ENCODE measurements around the gene MRAP2. TPM values are rescaled to one million over a fixed set of nuclear protein-coding genes. Genes with fewer than 3 reads are reported as not detected.

The MRAP2 gene
- total and polyA plus RNA-seq, 2 of the 13 experiments (the other 11 are each of a cell fraction or from before 2014, with no cell fraction given), result 0.33 to 3.5 TPM

DNA sequence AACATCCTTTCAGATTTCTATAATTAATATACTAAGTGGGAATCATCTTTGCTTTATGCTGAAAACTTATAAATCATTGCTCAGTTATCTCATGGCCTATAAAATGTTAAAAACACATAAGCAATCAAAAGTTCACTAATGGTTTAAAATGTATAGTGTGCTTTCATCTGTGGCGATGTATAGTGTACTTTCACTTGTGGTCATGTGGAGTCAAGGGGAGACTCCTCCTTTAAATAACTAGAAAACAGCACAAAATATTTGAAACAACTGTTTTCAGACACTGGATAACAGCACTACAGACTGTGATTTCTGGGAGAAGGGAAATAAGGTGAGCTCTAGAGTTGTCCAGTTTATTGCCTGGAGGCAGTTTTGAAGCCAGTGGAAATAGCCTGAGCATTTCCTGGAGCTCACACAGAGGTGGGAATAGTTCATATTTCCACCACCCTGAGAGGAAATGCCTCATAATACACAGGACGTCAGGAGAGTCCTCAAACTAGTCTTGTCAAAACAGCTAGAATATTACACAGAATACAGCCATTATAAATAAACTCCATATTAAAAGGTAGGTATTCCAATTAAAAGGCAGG is 104.5 kb downstream of the MRAP2 start:
- POLR2A ChIA-PET, result no interaction called here
- no peak for FAIRE-seq

More for the DNA sequence above, 104.5 kb downstream of the MRAP2 start:
- in situ Hi-C loops (cut with HindIII; ENCODE audit: extremely low pct_ligation_motif_present, low pct_unique_long_range_greater_than_20kb), result no loop called here
- peaks cover 2 to 4% of the 10 kb centered on the region in 2 experiments; a peak in 1 of 5 replicates for H3K36me3 ChIP-seq (replicated peaks in 1 of 2; ENCODE audit: control insufficient read depth in 1 of 2, insufficient read depth in 2 of 2, low read length in 2 of 2)
- no TSS peak for BruUV-seq (replicated peaks)
- H3K9ac ChIP-seq (ENCODE audit: insufficient read depth, low read depth, low read length), result no peak overlapping the region
- ATAC-seq (no peak), DNase-seq (ENCODE audit: low spot score) (no peak)
- CTCF ChIA-PET (ENCODE audit: low intra/inter-chr PET ratio, low total read pairs), result no interaction called here
- no peaks in the 10 kb centered on the region for H4K20me1 ChIP-seq (ENCODE audit: insufficient read depth, low read length)
- H3K4me2 ChIP-seq (ENCODE audit: low read depth, low read length), result no peak overlapping the region
- no peak overlapping the region for H2AFZ ChIP-seq (ENCODE audit: low read length)
- intact Hi-C loops (cut with micrococcal nuclease; ENCODE audit: unreplicated experiment), result no loop called here
- H3K27ac ChIP-seq (ENCODE audit: extremely low read length, insufficient read depth, low read length), result no peak overlapping the region
- H3K27me3 ChIP-seq (ENCODE audit: control insufficient read depth in 1 of 2, insufficient read depth in 2 of 2, low read length in 2 of 2), result no peaks in the 10 kb centered on the region
- 94% methylated on average over 2 of the region's 2 CpGs for WGBS (ENCODE audit: low lambda C conversion rate)
- no peak overlapping the region for H3K4me3 ChIP-seq (replicated peaks in 1 of 3; ENCODE audit: insufficient read depth in 1 of 3, low read depth in 2 of 3, low read length in 3 of 3)
- H3K79me2 ChIP-seq (ENCODE audit: insufficient read depth, low read length), result no peaks in the 10 kb centered on the region
- H3K9me3 ChIP-seq (ENCODE audit: low read length), result peaks cover 5% of the 10 kb centered on the region
- TF ChIP-seq ZSCAN30 (CRISPR knock-in tag; IDR thresholded peaks at IDR 0.05), result no peak
- no peak for TF ChIP-seq TEAD3 (CRISPR knock-in tag; optimal IDR thresholded peaks at IDR 0.05; ENCODE audit: borderline replicate concordance)
- no peak for TF ChIP-seq MAF1 (CRISPR knock-in tag; IDR thresholded peaks at IDR 0.05; ENCODE audit: borderline replicate concordance)
- TF ChIP-seq NFYC (CRISPR knock-in tag; IDR thresholded peaks at IDR 0.05), result no peak
- no peak for TF ChIP-seq NCOA5 (CRISPR knock-in tag; IDR thresholded peaks at IDR 0.05)
- TF ChIP-seq DR1 (CRISPR knock-in tag; IDR thresholded peaks at IDR 0.05), result no peak
- TF ChIP-seq PAX8 (CRISPR knock-in tag; IDR thresholded peaks at IDR 0.05; ENCODE audit: borderline replicate concordance), result no peak
- no peak for TF ChIP-seq PAWR (CRISPR knock-in tag; IDR thresholded peaks at IDR 0.05; ENCODE audit: borderline replicate concordance)
- TF ChIP-seq ELF1 (CRISPR knock-in tag; IDR thresholded peaks at IDR 0.05), result no peak
- no peak for TF ChIP-seq ZNF768 (CRISPR knock-in tag; IDR thresholded peaks at IDR 0.05)
- no peak for TF ChIP-seq MAFK (conservative IDR thresholded peaks at IDR 0.05 in 1 of 2, IDR thresholded peaks at IDR 0.05 in 1 of 2; ENCODE audit: low read length in 2 of 2)
- TF ChIP-seq, protein P1, sequence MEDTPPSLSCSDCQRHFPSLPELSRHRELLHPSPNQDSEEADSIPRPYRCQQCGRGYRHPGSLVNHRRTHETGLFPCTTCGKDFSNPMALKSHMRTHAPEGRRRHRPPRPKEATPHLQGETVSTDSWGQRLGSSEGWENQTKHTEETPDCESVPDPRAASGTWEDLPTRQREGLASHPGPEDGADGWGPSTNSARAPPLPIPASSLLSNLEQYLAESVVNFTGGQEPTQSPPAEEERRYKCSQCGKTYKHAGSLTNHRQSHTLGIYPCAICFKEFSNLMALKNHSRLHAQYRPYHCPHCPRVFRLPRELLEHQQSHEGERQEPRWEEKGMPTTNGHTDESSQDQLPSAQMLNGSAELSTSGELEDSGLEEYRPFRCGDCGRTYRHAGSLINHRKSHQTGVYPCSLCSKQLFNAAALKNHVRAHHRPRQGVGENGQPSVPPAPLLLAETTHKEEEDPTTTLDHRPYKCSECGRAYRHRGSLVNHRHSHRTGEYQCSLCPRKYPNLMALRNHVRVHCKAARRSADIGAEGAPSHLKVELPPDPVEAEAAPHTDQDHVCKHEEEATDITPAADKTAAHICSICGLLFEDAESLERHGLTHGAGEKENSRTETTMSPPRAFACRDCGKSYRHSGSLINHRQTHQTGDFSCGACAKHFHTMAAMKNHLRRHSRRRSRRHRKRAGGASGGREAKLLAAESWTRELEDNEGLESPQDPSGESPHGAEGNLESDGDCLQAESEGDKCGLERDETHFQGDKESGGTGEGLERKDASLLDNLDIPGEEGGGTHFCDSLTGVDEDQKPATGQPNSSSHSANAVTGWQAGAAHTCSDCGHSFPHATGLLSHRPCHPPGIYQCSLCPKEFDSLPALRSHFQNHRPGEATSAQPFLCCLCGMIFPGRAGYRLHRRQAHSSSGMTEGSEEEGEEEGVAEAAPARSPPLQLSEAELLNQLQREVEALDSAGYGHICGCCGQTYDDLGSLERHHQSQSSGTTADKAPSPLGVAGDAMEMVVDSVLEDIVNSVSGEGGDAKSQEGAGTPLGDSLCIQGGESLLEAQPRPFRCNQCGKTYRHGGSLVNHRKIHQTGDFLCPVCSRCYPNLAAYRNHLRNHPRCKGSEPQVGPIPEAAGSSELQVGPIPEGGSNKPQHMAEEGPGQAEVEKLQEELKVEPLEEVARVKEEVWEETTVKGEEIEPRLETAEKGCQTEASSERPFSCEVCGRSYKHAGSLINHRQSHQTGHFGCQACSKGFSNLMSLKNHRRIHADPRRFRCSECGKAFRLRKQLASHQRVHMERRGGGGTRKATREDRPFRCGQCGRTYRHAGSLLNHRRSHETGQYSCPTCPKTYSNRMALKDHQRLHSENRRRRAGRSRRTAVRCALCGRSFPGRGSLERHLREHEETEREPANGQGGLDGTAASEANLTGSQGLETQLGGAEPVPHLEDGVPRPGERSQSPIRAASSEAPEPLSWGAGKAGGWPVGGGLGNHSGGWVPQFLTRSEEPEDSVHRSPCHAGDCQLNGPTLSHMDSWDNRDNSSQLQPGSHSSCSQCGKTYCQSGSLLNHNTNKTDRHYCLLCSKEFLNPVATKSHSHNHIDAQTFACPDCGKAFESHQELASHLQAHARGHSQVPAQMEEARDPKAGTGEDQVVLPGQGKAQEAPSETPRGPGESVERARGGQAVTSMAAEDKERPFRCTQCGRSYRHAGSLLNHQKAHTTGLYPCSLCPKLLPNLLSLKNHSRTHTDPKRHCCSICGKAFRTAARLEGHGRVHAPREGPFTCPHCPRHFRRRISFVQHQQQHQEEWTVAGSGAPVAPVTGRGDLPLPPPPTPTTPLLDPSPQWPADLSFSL (CRISPR knock-in tag; IDR thresholded peaks at IDR 0.05), result no peak
- no peak for TF ChIP-seq TEAD2 (CRISPR knock-in tag; IDR thresholded peaks at IDR 0.05)
- H3K4me1 ChIP-seq (ENCODE audit: insufficient read depth, low read length), result peaks cover 13% of the 10 kb centered on the region; the same call in 1 of the 2 replicates
